ENCODE measurements around the gene FRMD5.

GRCh38 chr15:43908516-43909050 lies 286.5 kb downstream of the FRMD5 start:
- TF ChIP-seq, protein P1, sequence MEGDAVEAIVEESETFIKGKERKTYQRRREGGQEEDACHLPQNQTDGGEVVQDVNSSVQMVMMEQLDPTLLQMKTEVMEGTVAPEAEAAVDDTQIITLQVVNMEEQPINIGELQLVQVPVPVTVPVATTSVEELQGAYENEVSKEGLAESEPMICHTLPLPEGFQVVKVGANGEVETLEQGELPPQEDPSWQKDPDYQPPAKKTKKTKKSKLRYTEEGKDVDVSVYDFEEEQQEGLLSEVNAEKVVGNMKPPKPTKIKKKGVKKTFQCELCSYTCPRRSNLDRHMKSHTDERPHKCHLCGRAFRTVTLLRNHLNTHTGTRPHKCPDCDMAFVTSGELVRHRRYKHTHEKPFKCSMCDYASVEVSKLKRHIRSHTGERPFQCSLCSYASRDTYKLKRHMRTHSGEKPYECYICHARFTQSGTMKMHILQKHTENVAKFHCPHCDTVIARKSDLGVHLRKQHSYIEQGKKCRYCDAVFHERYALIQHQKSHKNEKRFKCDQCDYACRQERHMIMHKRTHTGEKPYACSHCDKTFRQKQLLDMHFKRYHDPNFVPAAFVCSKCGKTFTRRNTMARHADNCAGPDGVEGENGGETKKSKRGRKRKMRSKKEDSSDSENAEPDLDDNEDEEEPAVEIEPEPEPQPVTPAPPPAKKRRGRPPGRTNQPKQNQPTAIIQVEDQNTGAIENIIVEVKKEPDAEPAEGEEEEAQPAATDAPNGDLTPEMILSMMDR (IDR thresholded peaks at IDR 0.05), result no peak
- TF ChIP-seq ZFX (IDR thresholded peaks at IDR 0.05; ENCODE audit: borderline replicate concordance), result no peak
